WTC11 (cell line): ENCODE measurements around the gene SGPP2.

Experiments used
- ETV6 ChIP-seq: sonication (generic); formaldehyde crosslinking; IDR thresholded peaks from 2 replicates; pipeline ENCODE4 v1.8.1; 2022; ENCODE audit warnings: mild to moderate bottlenecking, missing genetic modification reagents
- NFE2L1 ChIP-seq: sonication (generic); formaldehyde crosslinking; IDR thresholded peaks from 2 replicates; pipeline ENCODE4 v1.8.1; 2023; ENCODE audit warnings: missing genetic modification reagents
- NR1H2 ChIP-seq: sonication (generic); formaldehyde crosslinking; IDR thresholded peaks from 2 replicates; pipeline ENCODE4 v1.9.0; 2021; ENCODE audit warnings: mild to moderate bottlenecking, moderate library complexity, missing genetic modification reagents
- SP1 ChIP-seq: sonication (generic); formaldehyde crosslinking; conservative IDR thresholded peaks from 2 replicates; pipeline ENCODE4 v1.8.1; 2022; ENCODE audit warnings: missing genetic modification reagents
- ZNF416 ChIP-seq: fragments of 250-450 bp; sonication (Bioruptor Pico); IDR thresholded peaks from 2 replicates; pipeline ENCODE4 v1.9.0; 2021; ENCODE audit warnings: mild to moderate bottlenecking, inconsistent platforms
- TF ChIP-seq, protein P1 (sequence below): sonication (generic); formaldehyde crosslinking; IDR thresholded peaks from 2 replicates; pipeline ENCODE4 v1.8.1; 2022; ENCODE audit warnings: missing genetic modification reagents, borderline replicate concordance
- TF ChIP-seq, protein P2 (sequence below): fragments of 200-600 bp; IDR thresholded peaks from 2 replicates; pipeline ENCODE4 v1.8.0; 2022; ENCODE audit warnings: antibody characterized with exemption
- TF ChIP-seq, protein P3 (sequence below): sonication (generic); formaldehyde crosslinking; IDR thresholded peaks from 2 replicates; pipeline ENCODE4 v1.8.1; 2022; ENCODE audit warnings: low read depth, missing genetic modification reagents, borderline replicate concordance
- TF ChIP-seq, protein P4 (sequence below): sonication (generic); formaldehyde crosslinking; IDR thresholded peaks from 2 replicates; pipeline ENCODE4 v1.8.1; 2023; ENCODE audit warnings: mild to moderate bottlenecking, missing genetic modification reagents
- TF ChIP-seq, protein P5 (sequence below): sonication (generic); formaldehyde crosslinking; conservative IDR thresholded peaks from 2 replicates; pipeline ENCODE4 v1.8.1; 2022; ENCODE audit warnings: mild to moderate bottlenecking, missing genetic modification reagents

DNA sequence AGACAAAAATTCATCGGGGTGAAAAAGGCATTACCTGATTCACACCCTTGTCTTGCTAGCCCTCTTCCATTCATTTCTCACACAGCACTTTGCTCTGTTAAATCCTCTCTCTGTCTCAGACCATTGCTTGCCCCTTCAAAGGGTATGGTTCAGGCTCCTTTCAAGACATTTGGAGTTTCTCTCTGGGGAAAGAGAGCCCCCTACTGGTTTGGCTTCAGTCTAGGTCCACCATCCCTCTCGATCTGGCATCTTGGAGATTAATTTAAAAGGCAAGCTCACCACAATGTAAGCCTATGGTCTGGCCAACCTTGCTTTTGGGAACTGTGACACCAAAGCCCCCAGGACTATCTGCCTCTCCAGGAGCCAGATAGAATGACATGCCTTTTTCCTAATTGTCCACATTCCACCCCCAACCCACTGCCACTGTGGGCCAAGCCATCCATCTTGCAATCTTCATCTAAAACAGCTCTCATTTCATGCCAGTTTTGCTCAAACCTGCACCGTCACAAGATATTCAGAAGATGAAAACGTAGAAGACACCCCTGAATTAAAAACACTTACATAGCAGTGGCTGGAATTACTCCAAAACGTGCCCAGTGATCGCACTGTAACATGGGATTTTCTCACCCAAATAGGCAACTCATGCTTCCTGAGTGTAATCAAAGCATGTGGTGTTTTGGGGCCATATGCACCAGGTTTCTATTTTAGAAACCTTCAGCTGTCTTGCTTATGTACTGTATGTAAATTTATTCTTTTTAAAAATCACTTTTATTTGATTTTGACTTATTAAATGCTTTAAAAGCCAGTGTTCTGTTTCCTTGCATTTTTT lies 137.7 kb downstream of the SGPP2 start:
- TF ChIP-seq, protein P1, sequence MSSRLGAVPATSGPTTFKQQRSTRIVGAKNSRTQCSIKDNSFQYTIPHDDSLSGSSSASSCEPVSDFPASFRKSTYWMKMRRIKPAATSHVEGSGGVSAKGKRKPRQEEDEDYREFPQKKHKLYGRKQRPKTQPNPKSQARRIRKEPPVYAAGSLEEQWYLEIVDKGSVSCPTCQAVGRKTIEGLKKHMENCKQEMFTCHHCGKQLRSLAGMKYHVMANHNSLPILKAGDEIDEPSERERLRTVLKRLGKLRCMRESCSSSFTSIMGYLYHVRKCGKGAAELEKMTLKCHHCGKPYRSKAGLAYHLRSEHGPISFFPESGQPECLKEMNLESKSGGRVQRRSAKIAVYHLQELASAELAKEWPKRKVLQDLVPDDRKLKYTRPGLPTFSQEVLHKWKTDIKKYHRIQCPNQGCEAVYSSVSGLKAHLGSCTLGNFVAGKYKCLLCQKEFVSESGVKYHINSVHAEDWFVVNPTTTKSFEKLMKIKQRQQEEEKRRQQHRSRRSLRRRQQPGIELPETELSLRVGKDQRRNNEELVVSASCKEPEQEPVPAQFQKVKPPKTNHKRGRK = no peak
- TF ChIP-seq, protein P2, sequence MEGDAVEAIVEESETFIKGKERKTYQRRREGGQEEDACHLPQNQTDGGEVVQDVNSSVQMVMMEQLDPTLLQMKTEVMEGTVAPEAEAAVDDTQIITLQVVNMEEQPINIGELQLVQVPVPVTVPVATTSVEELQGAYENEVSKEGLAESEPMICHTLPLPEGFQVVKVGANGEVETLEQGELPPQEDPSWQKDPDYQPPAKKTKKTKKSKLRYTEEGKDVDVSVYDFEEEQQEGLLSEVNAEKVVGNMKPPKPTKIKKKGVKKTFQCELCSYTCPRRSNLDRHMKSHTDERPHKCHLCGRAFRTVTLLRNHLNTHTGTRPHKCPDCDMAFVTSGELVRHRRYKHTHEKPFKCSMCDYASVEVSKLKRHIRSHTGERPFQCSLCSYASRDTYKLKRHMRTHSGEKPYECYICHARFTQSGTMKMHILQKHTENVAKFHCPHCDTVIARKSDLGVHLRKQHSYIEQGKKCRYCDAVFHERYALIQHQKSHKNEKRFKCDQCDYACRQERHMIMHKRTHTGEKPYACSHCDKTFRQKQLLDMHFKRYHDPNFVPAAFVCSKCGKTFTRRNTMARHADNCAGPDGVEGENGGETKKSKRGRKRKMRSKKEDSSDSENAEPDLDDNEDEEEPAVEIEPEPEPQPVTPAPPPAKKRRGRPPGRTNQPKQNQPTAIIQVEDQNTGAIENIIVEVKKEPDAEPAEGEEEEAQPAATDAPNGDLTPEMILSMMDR = peak; percentile 76
- TF ChIP-seq, protein P3, sequence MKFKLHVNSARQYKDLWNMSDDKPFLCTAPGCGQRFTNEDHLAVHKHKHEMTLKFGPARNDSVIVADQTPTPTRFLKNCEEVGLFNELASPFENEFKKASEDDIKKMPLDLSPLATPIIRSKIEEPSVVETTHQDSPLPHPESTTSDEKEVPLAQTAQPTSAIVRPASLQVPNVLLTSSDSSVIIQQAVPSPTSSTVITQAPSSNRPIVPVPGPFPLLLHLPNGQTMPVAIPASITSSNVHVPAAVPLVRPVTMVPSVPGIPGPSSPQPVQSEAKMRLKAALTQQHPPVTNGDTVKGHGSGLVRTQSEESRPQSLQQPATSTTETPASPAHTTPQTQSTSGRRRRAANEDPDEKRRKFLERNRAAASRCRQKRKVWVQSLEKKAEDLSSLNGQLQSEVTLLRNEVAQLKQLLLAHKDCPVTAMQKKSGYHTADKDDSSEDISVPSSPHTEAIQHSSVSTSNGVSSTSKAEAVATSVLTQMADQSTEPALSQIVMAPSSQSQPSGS = no peak
- TF ChIP-seq, protein P4, sequence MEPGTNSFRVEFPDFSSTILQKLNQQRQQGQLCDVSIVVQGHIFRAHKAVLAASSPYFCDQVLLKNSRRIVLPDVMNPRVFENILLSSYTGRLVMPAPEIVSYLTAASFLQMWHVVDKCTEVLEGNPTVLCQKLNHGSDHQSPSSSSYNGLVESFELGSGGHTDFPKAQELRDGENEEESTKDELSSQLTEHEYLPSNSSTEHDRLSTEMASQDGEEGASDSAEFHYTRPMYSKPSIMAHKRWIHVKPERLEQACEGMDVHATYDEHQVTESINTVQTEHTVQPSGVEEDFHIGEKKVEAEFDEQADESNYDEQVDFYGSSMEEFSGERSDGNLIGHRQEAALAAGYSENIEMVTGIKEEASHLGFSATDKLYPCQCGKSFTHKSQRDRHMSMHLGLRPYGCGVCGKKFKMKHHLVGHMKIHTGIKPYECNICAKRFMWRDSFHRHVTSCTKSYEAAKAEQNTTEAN = no peak
- TF ChIP-seq ETV6 (CRISPR knock-in tag) = no peak
- TF ChIP-seq, protein P5, sequence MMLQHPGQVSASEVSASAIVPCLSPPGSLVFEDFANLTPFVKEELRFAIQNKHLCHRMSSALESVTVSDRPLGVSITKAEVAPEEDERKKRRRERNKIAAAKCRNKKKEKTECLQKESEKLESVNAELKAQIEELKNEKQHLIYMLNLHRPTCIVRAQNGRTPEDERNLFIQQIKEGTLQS (CRISPR knock-in tag) = no peak
- no peak for TF ChIP-seq SP1 (CRISPR knock-in tag)
- TF ChIP-seq NR1H2 (CRISPR knock-in tag) = no peak
- no peak for TF ChIP-seq ZNF416 (CRISPR knock-in tag)
- no peak for TF ChIP-seq NFE2L1 (CRISPR knock-in tag)
